Stimulated activated CD8-positive, alpha-beta memory T cell treated with anti-CD3 and anti-CD28 coated beads, Interleukin-15, amount 100 ng/mL, for 24 hours (primary cell): ENCODE results near the gene NT5E.
"Not testable (repeated sequence)": the region's sequence is repeated elsewhere in the genome, so short reads cannot be mapped to it uniquely, and the experiment has no call there.

Source experiments
- DNase-seq: peaks from one replicate; pipeline ENCODE4 v3.0.0-alpha.2; 2020; ENCODE audit warnings: low read depth

Gene NT5E

DNA sequence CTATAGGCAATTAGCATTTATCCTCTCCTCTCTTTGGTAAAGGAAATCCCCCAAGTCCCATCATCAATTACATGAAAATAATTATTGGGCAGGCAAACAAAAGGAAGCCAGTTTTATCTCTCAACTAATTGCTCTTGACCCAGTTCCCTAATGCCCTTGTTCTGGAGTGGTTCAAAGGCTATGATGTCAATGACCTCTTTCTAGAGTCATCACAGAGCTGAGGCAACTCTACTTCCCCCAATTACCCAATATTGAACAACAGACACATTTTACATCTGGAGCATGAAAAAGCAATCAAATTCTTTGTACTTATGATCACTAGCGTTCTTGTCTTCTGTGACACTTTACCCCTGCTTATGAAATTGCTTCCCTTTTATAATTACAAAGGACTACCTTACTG is 43.5 kb downstream of the NT5E start:
- no peak for DNase-seq

DNA sequence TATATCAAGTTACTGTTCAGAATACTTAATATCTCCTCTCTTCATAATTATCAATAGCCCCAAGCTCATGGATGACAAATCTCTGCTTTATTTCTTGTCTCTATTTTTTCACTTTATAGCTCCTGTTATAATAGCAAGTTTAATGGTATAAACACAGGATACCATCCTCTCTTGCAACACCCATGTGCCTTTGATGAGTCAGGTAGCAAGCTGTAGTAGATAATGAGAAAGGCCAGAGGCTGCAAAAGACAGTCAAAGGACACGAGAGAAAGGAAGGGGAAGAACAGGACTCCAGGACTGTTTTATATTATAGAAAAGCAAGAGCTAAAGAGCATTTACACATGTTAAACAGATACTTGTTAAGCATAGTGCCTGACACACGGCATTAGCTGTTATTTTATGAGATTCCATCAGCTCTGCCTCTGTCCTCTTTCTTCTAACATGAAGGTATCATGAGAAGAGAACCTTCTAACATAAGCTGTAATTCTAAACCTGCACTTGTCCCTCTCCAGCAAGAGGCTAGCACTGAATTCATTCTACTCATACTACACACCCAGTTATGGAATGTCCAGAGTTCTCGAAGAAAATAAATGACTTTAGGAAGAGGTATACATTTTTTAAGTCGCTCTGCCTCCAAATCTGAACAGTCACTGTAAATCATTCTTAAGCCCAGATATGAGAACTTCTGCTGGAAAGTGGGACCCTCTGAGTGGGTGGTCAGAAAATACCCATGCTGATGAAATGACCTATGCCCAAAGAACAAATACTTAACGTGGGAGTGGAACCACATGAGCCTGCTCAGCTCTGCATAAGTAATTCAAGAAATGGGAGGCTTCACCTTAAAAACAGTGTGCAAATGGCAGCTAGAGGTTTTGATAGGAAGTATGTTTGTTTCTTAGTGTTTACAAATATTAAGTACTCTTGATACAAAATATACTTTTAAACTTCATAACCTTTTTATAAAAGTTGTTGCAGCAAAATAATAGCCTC is 45.0 kb downstream of the NT5E start:
- no peak for DNase-seq

DNA sequence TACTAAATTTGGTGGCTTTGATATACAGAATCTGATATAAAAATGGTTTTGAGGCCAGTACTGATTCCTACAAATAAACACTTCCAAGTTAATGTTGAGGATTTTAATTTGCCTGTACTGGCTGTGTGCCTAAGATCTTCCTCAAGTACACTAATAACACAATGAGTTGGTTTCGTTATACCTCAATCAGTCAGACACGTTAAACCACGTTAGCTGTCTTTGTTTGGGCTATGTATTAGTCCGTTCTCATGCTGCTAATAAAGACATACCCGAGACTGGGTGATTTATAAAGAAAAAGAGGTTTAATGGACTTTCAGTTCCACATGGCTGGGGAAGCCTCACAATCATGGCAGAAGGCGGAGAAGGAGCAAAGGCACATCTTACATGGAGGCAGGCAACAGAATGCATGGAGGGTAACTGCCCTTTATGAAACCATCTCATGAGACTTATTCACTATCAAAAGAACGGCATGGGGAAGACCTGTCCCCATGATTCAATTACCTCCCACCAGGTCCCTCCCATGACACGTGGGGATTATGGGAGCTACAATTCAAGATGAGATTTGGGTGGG is 46.2 kb downstream of the NT5E start:
- DNase-seq: no peak

DNA sequence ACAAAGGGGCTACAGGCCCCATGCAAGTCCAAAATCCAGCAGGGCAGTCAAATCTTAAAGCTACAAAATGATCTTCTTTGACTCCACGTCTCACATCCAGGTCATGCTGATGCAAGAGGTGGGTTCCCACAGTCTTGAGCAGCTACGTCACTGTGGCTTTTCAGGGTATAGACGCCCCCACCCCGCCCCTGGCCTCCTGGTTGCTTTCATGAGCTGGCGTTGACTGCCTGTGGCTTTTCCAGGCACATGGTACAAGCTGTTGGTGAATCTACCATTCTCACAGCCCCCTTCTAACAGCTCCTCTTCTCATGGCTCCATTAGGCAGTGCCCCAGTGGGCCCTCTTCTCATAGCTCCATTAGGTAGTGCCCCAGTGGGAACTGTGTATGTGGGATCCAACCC is 47.0 kb downstream of the NT5E start:
- no peak for DNase-seq

DNA sequence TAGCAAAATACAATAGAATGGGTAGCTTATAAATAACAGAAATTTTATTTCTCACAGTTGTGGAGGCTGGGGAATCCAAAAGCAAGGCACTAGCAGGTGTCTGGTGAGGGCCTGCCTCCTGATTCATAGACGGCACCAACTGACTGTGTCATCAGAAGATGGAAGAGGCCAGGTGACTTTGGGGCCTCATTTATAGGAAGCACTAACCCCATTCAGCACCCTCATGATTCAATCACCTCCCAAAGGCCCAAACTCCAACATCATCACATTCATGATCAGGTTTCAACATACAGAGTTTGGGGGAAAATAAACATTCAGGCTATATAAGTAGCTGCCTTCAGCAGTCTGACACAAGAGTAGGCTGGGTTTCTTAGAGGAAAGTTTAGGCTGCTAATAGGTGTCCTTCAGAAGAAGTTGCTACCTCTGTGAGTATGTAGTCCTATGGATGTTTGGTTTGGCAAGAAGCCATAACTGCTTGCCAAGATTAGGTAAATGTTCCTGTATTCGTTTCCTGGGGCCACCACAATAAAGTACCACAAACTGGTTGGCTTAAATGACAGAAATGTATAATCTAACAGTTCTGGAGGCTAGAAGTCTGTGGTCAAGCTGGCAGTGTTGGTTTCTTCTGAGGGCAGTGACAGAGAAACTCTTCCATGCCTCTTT is 48.8 kb downstream of the NT5E start:
- no peak for DNase-seq

DNA sequence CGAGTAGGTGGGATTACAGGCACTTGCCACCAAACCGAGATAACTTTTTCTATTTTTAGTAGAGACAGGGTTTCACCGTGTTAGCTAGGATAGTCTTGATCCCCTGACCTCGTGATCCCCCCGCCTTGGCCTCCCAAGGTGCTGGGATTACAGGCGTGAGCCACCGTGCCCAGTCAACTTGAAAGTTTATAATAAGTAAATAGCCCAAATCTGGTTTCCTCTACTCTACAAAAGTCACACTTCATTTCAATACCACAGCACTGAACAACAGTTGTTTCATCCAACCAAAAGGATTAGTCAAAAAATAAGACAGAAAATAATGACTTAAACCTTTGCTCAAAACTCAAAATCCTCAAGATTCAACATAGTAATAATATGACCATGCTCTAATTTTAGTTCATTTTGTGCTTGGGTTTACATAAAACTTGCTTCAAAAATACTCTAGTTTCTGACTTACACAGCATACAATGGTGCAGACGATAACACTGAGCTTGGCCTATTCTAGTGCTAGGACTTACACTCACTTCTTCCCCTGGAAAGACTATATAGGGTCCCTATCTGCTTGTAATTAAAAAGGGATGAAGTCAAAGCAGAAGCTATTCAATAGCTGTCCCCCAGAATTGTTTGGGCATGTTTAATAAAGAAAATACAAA is 56.7 kb downstream of the NT5E start:
- DNase-seq: no peak

DNA sequence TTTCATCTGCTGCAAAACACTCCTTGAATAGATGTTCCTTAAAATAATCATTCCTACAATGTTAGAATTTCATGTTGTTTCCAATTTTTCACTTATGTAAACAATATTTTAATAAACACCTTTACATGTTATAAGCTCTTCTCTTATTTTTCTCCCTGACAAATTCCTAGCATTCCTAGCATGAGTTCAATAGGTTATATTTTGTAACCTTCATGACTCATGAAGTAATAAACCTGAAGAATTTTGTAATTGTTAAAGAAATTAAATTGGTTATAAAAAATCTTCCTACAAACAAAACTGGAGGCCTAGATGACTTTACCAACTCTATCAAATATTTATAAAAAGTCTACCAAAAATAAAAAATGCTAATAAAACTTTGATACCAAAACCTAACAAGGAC is 66.3 kb downstream of the NT5E start:
- no peak for DNase-seq

DNA sequence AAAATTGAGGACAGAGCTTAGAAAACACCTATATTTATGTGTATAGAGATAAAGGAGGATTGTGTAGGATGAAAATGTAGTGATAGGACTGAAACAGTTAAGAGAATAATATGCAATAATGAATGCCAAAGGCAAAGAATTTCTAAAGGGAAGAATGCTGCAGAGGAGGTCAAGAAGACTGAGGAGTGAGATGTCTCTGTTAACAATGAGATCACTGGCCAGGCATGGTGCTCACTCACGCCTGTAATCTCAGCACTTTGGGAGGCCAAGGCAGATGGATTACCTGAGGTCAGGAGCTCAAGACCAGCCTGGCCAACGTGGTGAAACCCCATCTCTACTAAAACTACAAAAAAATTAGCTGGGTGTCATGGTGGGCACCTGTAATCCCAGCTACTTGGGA is 74.4 kb downstream of the NT5E start:
- not testable (repeated sequence) for DNase-seq

DNA sequence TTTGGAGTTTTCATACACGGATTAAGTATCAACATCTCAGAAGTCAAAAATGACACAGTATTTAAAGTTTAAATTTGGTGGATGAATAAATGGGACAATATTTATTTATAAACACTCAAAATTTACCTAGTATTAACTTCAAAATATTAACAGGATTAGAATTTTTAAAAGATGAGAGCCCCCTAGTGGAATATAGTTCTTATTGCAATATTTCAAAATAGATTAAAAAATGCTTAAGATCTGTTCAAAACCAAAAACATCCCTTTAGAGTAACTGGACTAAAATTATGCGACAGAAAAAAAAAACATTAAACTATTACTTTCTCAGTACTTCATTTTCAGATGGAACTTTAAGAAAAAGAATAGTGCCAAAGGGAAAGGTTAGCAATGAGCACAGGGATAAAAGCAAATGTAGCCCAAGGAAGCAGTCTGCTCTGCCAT is 87.2 kb downstream of the NT5E start:
- no peak for DNase-seq

DNA sequence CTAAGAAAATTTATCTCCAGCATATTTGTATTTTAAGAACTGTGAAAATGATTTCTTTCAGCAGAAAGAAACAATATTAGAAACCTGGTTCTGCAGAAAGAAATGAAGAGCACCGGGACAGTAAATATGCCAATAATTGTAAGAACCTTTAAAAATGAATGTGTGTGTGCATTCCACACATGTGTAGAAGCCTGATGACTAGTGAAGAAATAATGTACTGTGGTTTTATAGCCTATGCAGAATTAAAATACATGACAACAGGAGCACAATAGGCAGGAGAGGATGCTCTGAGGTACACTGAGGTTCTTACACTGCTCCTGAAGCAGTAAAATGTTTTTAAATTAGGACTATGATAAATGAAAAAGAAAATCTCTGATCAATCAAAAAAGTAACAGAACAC is 94.9 kb downstream of the NT5E start:
- no peak for DNase-seq
